HCT116 (cell line): Measurements from ENCODE around the gene SCN1B. TPM values are rescaled to one million over a fixed set of nuclear protein-coding genes. Genes with fewer than 3 reads are reported as not detected.

Experiments used
- ATAC-seq: fragments of 200-7000 bp; cut with Tn5 transposase; 2 replicates; pipeline ENCODE4 v1.9.1; 2020; ENCODE audit warnings: mild to moderate bottlenecking, moderate library complexity
- BruUV-seq: library from RNA; stranded (reverse); fragments of 400-500 nt; replicated peaks from 2 replicates; lab custom pipeline; 2021; lab: Mats Ljungman, UMichigan
- CTCF ChIA-PET: fragments of 300-600 bp; sonication (Branson Sonifier 250); formaldehyde crosslinking; loops from one replicate; lab custom pipeline; 2021; ENCODE audit warnings: antibody characterized with exemption; lab: Charles Lee
- POLR2A ChIA-PET: fragments of 300-600, 350-600 bp; sonication (Branson Sonifier 250); formaldehyde crosslinking; loops from one replicate; lab custom pipeline; 2021; ENCODE audit warnings: antibody characterized with exemption; lab: Charles Lee
- RAD21 ChIA-PET, 2 experiments: fragments of 300-600 bp; sonication (Branson Sonifier 250); formaldehyde crosslinking; loops; one replicate each; lab custom pipeline; 2023; ENCODE audit warnings: low total read pairs in 2 of 2; ENCODE audit not compliant: uncharacterized antibody in 2 of 2, unreplicated experiment in 2 of 2, low non-redundant PET in 1 of 2; lab: Charles Lee
- DNase-seq: peaks from one replicate; pipeline ENCODE4 v3.0.0-alpha.2; 2010; ENCODE audit warnings: low read depth, low spot score
- H2AFZ ChIP-seq: fragments of 200-600 bp; shearing (Covaris generic), sonication (generic); 2 replicates; pipeline ENCODE4 v1.6.1; 2017; ENCODE audit warnings: low read depth, mixed run types, mixed read lengths, antibody characterized with exemption, low read length; ENCODE audit not compliant: poor library complexity, severe bottlenecking
- H3K27ac ChIP-seq: 2 replicates; pipeline ENCODE4 v1.5.1; 2012; ENCODE audit warnings: low read depth, low read length
- H3K27me3 ChIP-seq: fragments of 200-600 bp; sonication (generic); 2 replicates; pipeline ENCODE4 v1.6.1; 2016; ENCODE audit warnings: mixed run types, low read length, mixed read lengths; ENCODE audit not compliant: insufficient read depth
- H3K36me3 ChIP-seq, 2 experiments: fragments of 200-500 bp in 1 of 2; fragments of 200-600 bp in 1 of 2; sonication (Bioruptor generic) in 1 of 2; sonication (generic) in 1 of 2; 2 replicates each; pipeline versions ENCODE4 v1.5.1 to v1.6.1; 2014 to 2016; ENCODE audit warnings: low read length in 2 of 2, inconsistent platforms in 1 of 2, mixed read lengths in 1 of 2, mixed run types in 1 of 2; ENCODE audit not compliant: insufficient read depth in 2 of 2, control insufficient read depth in 1 of 2
- H3K4me1 ChIP-seq, 2 experiments: fragments of 200-600 bp in 1 of 2; sonication (generic) in 1 of 2; 2 replicates each; pipeline versions ENCODE4 v1.5.1 to v1.6.1; 2012 to 2017; ENCODE audit warnings: low read length in 2 of 2, inconsistent platforms in 1 of 2, mild to moderate bottlenecking in 1 of 2, mixed read lengths in 1 of 2, mixed run types in 1 of 2, moderate library complexity in 1 of 2; ENCODE audit not compliant: insufficient read depth in 2 of 2, control insufficient read depth in 1 of 2
- H3K4me2 ChIP-seq: fragments of 200-600 bp; sonication (generic); 2 replicates; pipeline ENCODE4 v1.6.1; 2017; ENCODE audit warnings: mixed run types, low read length, mixed read lengths
- H3K4me3 ChIP-seq, 2 experiments: fragments of 200-600 bp in 1 of 2; sonication (generic) in 1 of 2; replicated peaks in 1 of 2; 2 replicates each; pipeline ENCODE4 v1.5.1; 2011 to 2016; ENCODE audit warnings: low read length in 2 of 2, control low read depth in 1 of 2, low read depth in 1 of 2, mild to moderate bottlenecking in 1 of 2, mixed read lengths in 1 of 2, mixed run types in 1 of 2
- H3K79me2 ChIP-seq: fragments of 200-600 bp; sonication (generic); 2 replicates; pipeline ENCODE4 v1.6.1; 2017; ENCODE audit warnings: mild to moderate bottlenecking, mixed run types, low read length, moderate library complexity, mixed read lengths; ENCODE audit not compliant: insufficient read depth
- H3K9ac ChIP-seq: fragments of 200-600 bp; sonication (generic); 2 replicates; pipeline ENCODE4 v1.6.1; 2016; ENCODE audit warnings: low read length, mixed read lengths
- H3K9me2 ChIP-seq: fragments of 200-600 bp; sonication (generic), shearing (Covaris generic); 2 replicates; pipeline ENCODE4 v1.6.1; 2017; ENCODE audit warnings: mixed run types, mild to moderate bottlenecking, moderate library complexity; ENCODE audit not compliant: insufficient read depth
- H3K9me3 ChIP-seq, 2 experiments: fragments of 200-500 bp in 1 of 2; fragments of 200-600 bp in 1 of 2; sonication (Bioruptor generic) in 1 of 2; sonication (generic) in 1 of 2; 2 replicates each; pipeline ENCODE4 v1.6.1; 2014 to 2017; ENCODE audit warnings: low read length in 2 of 2, mixed read lengths in 2 of 2, inconsistent platforms in 1 of 2, low read depth in 1 of 2, mild to moderate bottlenecking in 1 of 2, mixed run types in 1 of 2, moderate library complexity in 1 of 2; ENCODE audit not compliant: control insufficient read depth in 1 of 2, insufficient read depth in 1 of 2
- H4K20me1 ChIP-seq: fragments of 200-600 bp; sonication (generic), shearing (Covaris generic); 2 replicates; pipeline ENCODE4 v1.6.1; 2017; ENCODE audit warnings: mixed run types, mild to moderate bottlenecking, moderate library complexity; ENCODE audit not compliant: insufficient read depth
- CBX3 ChIP-seq: IDR thresholded peaks from 2 replicates; pipeline ENCODE4 v1.6.1; 2012; ENCODE audit warnings: low read depth
- intact Hi-C: fragments of 100-400 bp; cut with micrococcal nuclease; formaldehyde crosslinking; loops from 2 replicates; pipeline ENCODE4 v1.10.0; 2022
- total RNA-seq: library from RNA; stranded (reverse); gene quantifications from one replicate; pipeline ENCODE4 v1.2.1, GENCODE V29; 2021; ENCODE audit not compliant: unreplicated experiment
- TF ChIP-seq, protein P1 (sequence below): IDR thresholded peaks from 2 replicates; pipeline ENCODE4 v1.6.1; 2012; ENCODE audit warnings: low read depth
- TF ChIP-seq, protein P2 (sequence below), 3 experiments: fragments of 200-600 bp in 1 of 3; sonication (generic) in 1 of 3; IDR thresholded peaks in 2 of 3; conservative IDR thresholded peaks in 1 of 3; 2 replicates each; pipeline ENCODE4 v1.5.1; 2012 to 2017; ENCODE audit warnings: low read depth in 2 of 3, low read length in 2 of 3, antibody characterized with exemption in 1 of 3, borderline replicate concordance in 1 of 3, control low read depth in 1 of 3, mild to moderate bottlenecking in 1 of 3, mixed read lengths in 1 of 3, mixed run types in 1 of 3, moderate library complexity in 1 of 3; ENCODE audit not compliant: insufficient read depth in 1 of 3

SCN1B gene
- total RNA-seq, 1 experiment from 2014 or later: 6.6 TPM

DNA sequence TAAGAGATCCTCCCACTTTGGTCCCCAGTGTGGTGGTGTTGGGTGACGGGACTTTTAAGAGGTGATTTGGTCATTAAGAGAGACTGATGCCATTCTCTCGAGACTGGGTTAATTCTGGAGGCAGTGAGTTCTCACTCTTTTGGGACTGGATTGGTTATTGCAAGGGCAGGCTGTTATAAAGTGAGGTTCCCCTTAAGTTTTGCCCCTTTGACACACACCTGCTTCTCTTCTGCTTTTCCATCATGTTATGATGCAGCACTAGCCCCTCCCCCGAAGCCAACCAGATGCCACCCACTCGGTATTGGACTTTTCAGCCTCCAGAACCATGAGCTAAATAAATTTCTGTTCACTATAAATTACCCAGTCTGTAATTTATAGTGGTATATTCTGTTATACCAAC lies 46.5 kb upstream of the SCN1B start (continued):
- TF ChIP-seq, protein P1, sequence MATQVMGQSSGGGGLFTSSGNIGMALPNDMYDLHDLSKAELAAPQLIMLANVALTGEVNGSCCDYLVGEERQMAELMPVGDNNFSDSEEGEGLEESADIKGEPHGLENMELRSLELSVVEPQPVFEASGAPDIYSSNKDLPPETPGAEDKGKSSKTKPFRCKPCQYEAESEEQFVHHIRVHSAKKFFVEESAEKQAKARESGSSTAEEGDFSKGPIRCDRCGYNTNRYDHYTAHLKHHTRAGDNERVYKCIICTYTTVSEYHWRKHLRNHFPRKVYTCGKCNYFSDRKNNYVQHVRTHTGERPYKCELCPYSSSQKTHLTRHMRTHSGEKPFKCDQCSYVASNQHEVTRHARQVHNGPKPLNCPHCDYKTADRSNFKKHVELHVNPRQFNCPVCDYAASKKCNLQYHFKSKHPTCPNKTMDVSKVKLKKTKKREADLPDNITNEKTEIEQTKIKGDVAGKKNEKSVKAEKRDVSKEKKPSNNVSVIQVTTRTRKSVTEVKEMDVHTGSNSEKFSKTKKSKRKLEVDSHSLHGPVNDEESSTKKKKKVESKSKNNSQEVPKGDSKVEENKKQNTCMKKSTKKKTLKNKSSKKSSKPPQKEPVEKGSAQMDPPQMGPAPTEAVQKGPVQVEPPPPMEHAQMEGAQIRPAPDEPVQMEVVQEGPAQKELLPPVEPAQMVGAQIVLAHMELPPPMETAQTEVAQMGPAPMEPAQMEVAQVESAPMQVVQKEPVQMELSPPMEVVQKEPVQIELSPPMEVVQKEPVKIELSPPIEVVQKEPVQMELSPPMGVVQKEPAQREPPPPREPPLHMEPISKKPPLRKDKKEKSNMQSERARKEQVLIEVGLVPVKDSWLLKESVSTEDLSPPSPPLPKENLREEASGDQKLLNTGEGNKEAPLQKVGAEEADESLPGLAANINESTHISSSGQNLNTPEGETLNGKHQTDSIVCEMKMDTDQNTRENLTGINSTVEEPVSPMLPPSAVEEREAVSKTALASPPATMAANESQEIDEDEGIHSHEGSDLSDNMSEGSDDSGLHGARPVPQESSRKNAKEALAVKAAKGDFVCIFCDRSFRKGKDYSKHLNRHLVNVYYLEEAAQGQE: no peak

DNA sequence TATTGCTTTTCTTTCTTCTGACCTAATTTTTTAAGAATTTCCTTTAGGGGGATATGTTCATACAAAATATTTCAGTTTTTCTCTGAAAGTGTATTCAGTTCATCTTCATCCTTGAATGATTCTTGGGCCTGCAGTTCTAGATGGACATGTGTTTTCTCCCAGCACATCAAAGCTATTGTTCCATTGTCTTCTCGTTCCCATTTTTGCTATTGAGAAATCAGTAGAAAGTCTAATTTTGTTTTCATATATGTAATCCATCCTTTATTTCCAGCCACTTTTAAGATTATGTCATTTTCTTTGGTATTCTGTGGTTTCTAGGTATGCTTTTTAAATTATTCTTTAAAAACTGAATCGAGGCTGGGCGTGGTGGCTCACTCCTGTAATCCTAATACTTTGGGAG lies 46.0 kb upstream of the SCN1B start:
- no peaks in the 10 kb centered on the region for H3K27me3 ChIP-seq
- ChIA-PET POLR2A (no interaction called here), CTCF (no interaction called here), RAD21 (no interaction called here)
- H3K4me3 ChIP-seq: no peak overlapping the region
- BruUV-seq: no TSS peak
- peak; percentile 20; the same call in 1 of the 2 replicates for TF ChIP-seq CBX3
- TF ChIP-seq, protein P2, sequence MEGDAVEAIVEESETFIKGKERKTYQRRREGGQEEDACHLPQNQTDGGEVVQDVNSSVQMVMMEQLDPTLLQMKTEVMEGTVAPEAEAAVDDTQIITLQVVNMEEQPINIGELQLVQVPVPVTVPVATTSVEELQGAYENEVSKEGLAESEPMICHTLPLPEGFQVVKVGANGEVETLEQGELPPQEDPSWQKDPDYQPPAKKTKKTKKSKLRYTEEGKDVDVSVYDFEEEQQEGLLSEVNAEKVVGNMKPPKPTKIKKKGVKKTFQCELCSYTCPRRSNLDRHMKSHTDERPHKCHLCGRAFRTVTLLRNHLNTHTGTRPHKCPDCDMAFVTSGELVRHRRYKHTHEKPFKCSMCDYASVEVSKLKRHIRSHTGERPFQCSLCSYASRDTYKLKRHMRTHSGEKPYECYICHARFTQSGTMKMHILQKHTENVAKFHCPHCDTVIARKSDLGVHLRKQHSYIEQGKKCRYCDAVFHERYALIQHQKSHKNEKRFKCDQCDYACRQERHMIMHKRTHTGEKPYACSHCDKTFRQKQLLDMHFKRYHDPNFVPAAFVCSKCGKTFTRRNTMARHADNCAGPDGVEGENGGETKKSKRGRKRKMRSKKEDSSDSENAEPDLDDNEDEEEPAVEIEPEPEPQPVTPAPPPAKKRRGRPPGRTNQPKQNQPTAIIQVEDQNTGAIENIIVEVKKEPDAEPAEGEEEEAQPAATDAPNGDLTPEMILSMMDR (IDR thresholded peaks at IDR 0.05 in 2 of 3, conservative IDR thresholded peaks at IDR 0.05 in 1 of 3; ENCODE audit: borderline replicate concordance in 1 of 3, insufficient read depth in 1 of 3, low read depth in 2 of 3, low read length in 2 of 3): no peak
- no peak overlapping the region for H3K9ac ChIP-seq
- H3K4me2 ChIP-seq: no peak overlapping the region
- intact Hi-C loops: no loop called here
- no peaks in the 10 kb centered on the region for H3K4me1 ChIP-seq
- H3K36me3 ChIP-seq: no peaks in the 10 kb centered on the region
- H3K27ac ChIP-seq: no peak overlapping the region
- no peaks in the 10 kb centered on the region; the same call in 1 of the 2 replicates for H3K9me2 ChIP-seq
- DNase-seq (no peak), ATAC-seq (no peak)
- H3K79me2 ChIP-seq: no peaks in the 10 kb centered on the region
- no peaks in the 10 kb centered on the region for H4K20me1 ChIP-seq
- H3K9me3 ChIP-seq: peaks cover 0 to 3% of the 10 kb centered on the region in 2 experiments; a peak in 1 of 4 replicates
- H2AFZ ChIP-seq: no peak overlapping the region
